ENCODE data around the gene FST.

FST gene

GRCh38 chr5:53478411-53479044, 1.9 kb upstream of the FST start:
- H3K9me3 ChIP-seq (ENCODE audit: insufficient read depth, low read length), result no peaks in the 10 kb centered on the region
- no peak overlapping the region for H2AFZ ChIP-seq (ENCODE audit: low read depth, low read length)
- H3K9ac ChIP-seq (ENCODE audit: low read length), result no peak overlapping the region
- TF ChIP-seq EZH2phosphoT487 (IDR thresholded peaks at IDR 0.05; ENCODE audit: low read depth) (no peak), CTCF (IDR thresholded peaks at IDR 0.05; ENCODE audit: low read depth, low read length) (peak; percentile 74)
- H3K4me2 ChIP-seq (ENCODE audit: low read length), result peak overlapping the region; percentile 84
- H3K4me3 ChIP-seq (ENCODE audit: low read length), result peak overlapping the region; percentile 78
- no peaks in the 10 kb centered on the region for H3K79me2 ChIP-seq (ENCODE audit: low read length)
- H3K27me3 ChIP-seq (ENCODE audit: low read depth, low read length), result peaks cover 39% of the 10 kb centered on the region
- peaks cover 18% of the 10 kb centered on the region for H3K4me1 ChIP-seq (ENCODE audit: low read length)
- H3K27ac ChIP-seq (ENCODE audit: low read length), result no peak overlapping the region
- no peaks in the 10 kb centered on the region for H4K20me1 ChIP-seq (ENCODE audit: insufficient read depth, low read length)
- H3K36me3 ChIP-seq (replicated peaks; ENCODE audit: low read depth, low read length), result no peaks in the 10 kb centered on the region

DNA sequence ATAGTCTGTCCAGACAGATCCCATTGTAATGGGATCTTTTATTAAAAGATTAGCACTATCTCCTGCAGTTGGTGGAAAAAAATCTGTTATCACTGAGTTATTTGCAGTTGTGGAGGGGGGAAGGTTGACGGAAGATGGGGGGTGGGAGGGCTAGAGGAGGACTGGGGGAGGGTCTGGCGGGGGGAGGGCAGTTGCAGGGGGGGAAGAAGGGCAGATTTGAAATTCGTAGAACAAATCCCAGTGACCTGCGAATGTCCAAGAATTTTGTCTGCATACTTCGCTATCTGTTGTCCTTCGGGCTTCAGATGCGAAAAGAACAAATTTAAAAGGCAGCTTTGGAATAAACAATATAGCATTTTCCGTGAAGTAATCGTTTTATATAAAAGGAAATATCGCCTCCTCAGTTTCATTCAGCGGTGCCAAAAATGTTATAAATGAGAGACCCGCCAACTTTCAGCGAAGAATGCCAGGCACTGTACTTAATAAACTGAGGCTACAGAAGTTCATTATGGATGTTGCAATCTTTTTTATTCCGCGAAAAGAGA, 1.3 kb upstream of the FST start:
- Histone ChIP-seq H3K27ac (ENCODE audit: low read length) (no peak overlapping the region), H3K36me3 (replicated peaks; ENCODE audit: low read depth, low read length) (no peaks in the 10 kb centered on the region), H3K79me2 (ENCODE audit: low read length) (no peaks in the 10 kb centered on the region), H3K27me3 (ENCODE audit: low read depth, low read length) (peaks cover 45% of the 10 kb centered on the region), H4K20me1 (ENCODE audit: insufficient read depth, low read length) (no peaks in the 10 kb centered on the region), H3K9ac (ENCODE audit: low read length) (peak overlapping the region; percentile 50), H2AFZ (ENCODE audit: low read depth, low read length) (peak overlapping the region; percentile 85), H3K9me3 (ENCODE audit: insufficient read depth, low read length) (no peaks in the 10 kb centered on the region), H3K4me3 (ENCODE audit: low read length) (peak overlapping the region; percentile 78), H3K4me2 (ENCODE audit: low read length) (peak overlapping the region; percentile 84), H3K4me1 (ENCODE audit: low read length) (peaks cover 23% of the 10 kb centered on the region)
- TF ChIP-seq EZH2phosphoT487 (IDR thresholded peaks at IDR 0.05; ENCODE audit: low read depth), result no peak

DNA sequence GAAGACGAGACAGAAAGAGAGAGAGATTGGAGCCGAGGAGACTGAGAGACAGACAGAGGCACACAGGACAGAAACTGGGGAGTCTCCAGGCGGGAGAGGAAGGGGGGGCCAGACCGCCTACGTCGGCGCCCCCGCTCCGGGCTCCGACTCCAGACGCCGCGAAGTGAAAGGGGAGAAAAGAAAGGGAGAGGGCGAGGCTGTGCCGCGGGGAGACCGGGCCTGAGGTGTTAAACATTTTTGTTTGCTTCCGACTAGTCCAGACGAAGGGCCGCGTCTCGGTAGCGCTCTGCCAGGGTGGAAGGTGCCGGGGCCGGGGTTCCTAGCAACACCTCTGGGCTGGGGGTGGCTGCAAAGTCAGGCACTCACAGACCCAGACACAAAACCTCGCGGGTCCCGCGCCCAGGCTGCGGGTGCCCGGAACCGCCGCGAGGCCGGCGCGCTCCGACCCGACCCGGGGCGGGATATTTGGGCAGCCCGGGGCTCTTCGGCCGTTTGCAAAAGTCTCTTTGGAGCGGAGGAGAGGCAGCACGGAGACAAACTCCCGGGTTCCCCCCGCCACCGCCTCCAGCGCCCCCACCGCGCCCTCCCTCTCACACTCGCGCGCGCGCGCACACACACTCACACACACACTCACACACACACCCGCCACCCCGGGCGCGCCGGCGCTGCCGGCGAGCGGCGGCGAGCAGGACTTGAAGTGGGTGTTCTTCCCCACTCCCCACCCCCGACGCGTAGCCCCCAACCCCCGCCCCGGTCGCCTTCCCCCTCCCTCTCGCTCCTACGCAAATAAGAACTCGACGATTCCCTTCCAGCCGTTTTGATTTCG, 626 bp upstream of the FST start:
- H2AFZ ChIP-seq (ENCODE audit: low read depth, low read length), result peak overlapping the region; percentile 85
- H3K4me3 ChIP-seq (ENCODE audit: low read length), result peak overlapping the region; percentile 78
- peak overlapping the region; percentile 84 for H3K4me2 ChIP-seq (ENCODE audit: low read length)
- H3K27ac ChIP-seq (ENCODE audit: low read length), result no peak overlapping the region
- H4K20me1 ChIP-seq (ENCODE audit: insufficient read depth, low read length), result no peaks in the 10 kb centered on the region
- peaks cover 23% of the 10 kb centered on the region for H3K4me1 ChIP-seq (ENCODE audit: low read length)
- H3K9ac ChIP-seq (ENCODE audit: low read length), result peak overlapping the region; percentile 50
- peaks cover 47% of the 10 kb centered on the region for H3K27me3 ChIP-seq (ENCODE audit: low read depth, low read length)
- no peaks in the 10 kb centered on the region for H3K9me3 ChIP-seq (ENCODE audit: insufficient read depth, low read length)
- H3K36me3 ChIP-seq (replicated peaks; ENCODE audit: low read depth, low read length), result no peaks in the 10 kb centered on the region
- no peaks in the 10 kb centered on the region for H3K79me2 ChIP-seq (ENCODE audit: low read length)
- no peak for TF ChIP-seq CTCF (IDR thresholded peaks at IDR 0.05; ENCODE audit: low read depth, low read length)
- 0 out of 2 replicates have a peak, but pooled peaks have one; percentile 35 for TF ChIP-seq EZH2phosphoT487 (IDR thresholded peaks at IDR 0.05; ENCODE audit: low read depth)

GRCh38 chr5:53481159-53481886, 894 bp downstream of the FST start:
- Histone ChIP-seq H3K4me2 (ENCODE audit: low read length) (peak overlapping the region; percentile 84), H4K20me1 (ENCODE audit: insufficient read depth, low read length) (no peaks in the 10 kb centered on the region), H3K9ac (ENCODE audit: low read length) (peak overlapping the region; percentile 56), H3K79me2 (ENCODE audit: low read length) (no peaks in the 10 kb centered on the region), H2AFZ (ENCODE audit: low read depth, low read length) (peak overlapping the region; percentile 31; the same call in 1 of the 2 replicates), H3K4me1 (ENCODE audit: low read length) (peaks cover 23% of the 10 kb centered on the region), H3K36me3 (replicated peaks; ENCODE audit: low read depth, low read length) (no peaks in the 10 kb centered on the region), H3K27me3 (ENCODE audit: low read depth, low read length) (peaks cover 44% of the 10 kb centered on the region), H3K4me3 (ENCODE audit: low read length) (peak overlapping the region; percentile 78), H3K9me3 (ENCODE audit: insufficient read depth, low read length) (no peaks in the 10 kb centered on the region), H3K27ac (ENCODE audit: low read length) (no peak overlapping the region)
- TF ChIP-seq EZH2phosphoT487 (IDR thresholded peaks at IDR 0.05; ENCODE audit: low read depth), result no peak
- no peak for TF ChIP-seq CTCF (IDR thresholded peaks at IDR 0.05; ENCODE audit: low read depth, low read length)

All from OCI-LY3 (cell line).